ENCODE results near the gene SANBR. TPM values are rescaled to one million over a fixed set of nuclear protein-coding genes. Genes with fewer than 3 reads are reported as not detected.

SANBR gene
- 10 to 100 TPM in 2 of 3 donors, 1 to 10 TPM in 1; 9.9 to 15.2 (median 14.9) TPM for total RNA-seq
- long read RNA-seq, donor 1, full-length matches to known transcripts, result 1 of 11 reads
- long read RNA-seq, donor 1, partial matches to known transcripts, result 7 of 11 reads
- long read RNA-seq, donor 1, other reads (novel, unspliced or antisense), result 3 of 11 reads
- long read RNA-seq, donor 2, partial matches to known transcripts, result 3 of 5 reads
- long read RNA-seq, donor 2, other reads (novel, unspliced or antisense), result 2 of 5 reads

- peak; percentile 99 for ATAC-seq
- DNase-seq, result peak; percentile 92 to 93 (median 92)
- TF ChIP-seq CTCF (IDR thresholded peaks at IDR 0.05), result no peak
- no peaks in the 10 kb centered on the region for H3K36me3 ChIP-seq (ENCODE audit: low read depth)
- H3K4me3 ChIP-seq, result peak within 1 kb of the TSS; percentile 85
- peaks cover 5% of the 10 kb centered on the region for H3K4me1 ChIP-seq (ENCODE audit: low read depth)
- intact Hi-C loops (cut with DNase I, micrococcal nuclease), result no loop called here
- H3K9me3 ChIP-seq, result no peaks in the 10 kb centered on the region
These were observed at the start of gene SANBR for GRCh38 chr2:61065714-61066709. TSS of gene SANBR (plus strand) at chr2:61065871. CDS start at chr2:61070351, 4,480 bp downstream.

GRCh38 chr2:61015976-61016375 lies 49.7 kb upstream of the SANBR start:
- ATAC-seq (no peak), DNase-seq (peak in 1 of 3 donors; percentile 29)
- Histone ChIP-seq H3K36me3 (ENCODE audit: low read depth) (no peaks in the 10 kb centered on the region), H3K4me3 (no peak overlapping the region), H3K9me3 (no peaks in the 10 kb centered on the region), H3K4me1 (ENCODE audit: low read depth) (peaks cover 29% of the 10 kb centered on the region)
- TF ChIP-seq CTCF (IDR thresholded peaks at IDR 0.05), result no peak
- intact Hi-C loops (cut with DNase I, micrococcal nuclease), result no loop called here

- ATAC-seq (no peak), DNase-seq (peak in 1 of 3 donors; percentile 30)
- Histone ChIP-seq H3K36me3 (ENCODE audit: low read depth) (no peaks in the 10 kb centered on the region), H3K9me3 (no peaks in the 10 kb centered on the region), H3K4me3 (peak overlapping the region; percentile 62), H3K4me1 (ENCODE audit: low read depth) (peaks cover 29% of the 10 kb centered on the region)
- TF ChIP-seq CTCF (IDR thresholded peaks at IDR 0.05), result no peak
- intact Hi-C loops (cut with DNase I, micrococcal nuclease), result no loop called here
These were observed 49.2 kb upstream of the SANBR start for GRCh38 chr2:61016392-61017002.

- H3K4me1 ChIP-seq (ENCODE audit: low read depth), result peaks cover 29% of the 10 kb centered on the region
- H3K4me3 ChIP-seq, result peak overlapping the region; percentile 62
These were observed 48.6 kb upstream of the SANBR start for GRCh38 chr2:61017003-61017555.

More at GRCh38 chr2:61017003-61017555, 48.6 kb upstream of the SANBR start:
- ATAC-seq (peak; percentile 89), DNase-seq (peak; percentile 86 to 91 (median 87))
- Histone ChIP-seq H3K36me3 (ENCODE audit: low read depth) (no peaks in the 10 kb centered on the region), H3K9me3 (no peaks in the 10 kb centered on the region)
- no peak for TF ChIP-seq CTCF (IDR thresholded peaks at IDR 0.05)
- intact Hi-C loops (cut with DNase I, micrococcal nuclease), result no loop called here

All from mucosa of descending colon (tissue), 3 donors.